GM12872 (cell line): ENCODE results near the gene HMCN2.

ENCODE experiments used
- CTCF ChIP-seq: IDR thresholded peaks from 3 replicates; pipeline ENCODE4 v1.5.1; 2011; ENCODE audit warnings: low read depth, mild to moderate bottlenecking, low read length, moderate library complexity; ENCODE audit not compliant: insufficient read depth

HMCN2 gene

GRCh38 chr9:130239741-130240241, 25.8 kb upstream of the HMCN2 start:
- no peak for TF ChIP-seq CTCF

GRCh38 chr9:130240410-130241197, 25.0 kb upstream of the HMCN2 start:
- no peak for TF ChIP-seq CTCF

- TF ChIP-seq CTCF = no peak
Measured at GRCh38 chr9:130241198-130241535, 24.4 kb upstream of the HMCN2 start.

GRCh38 chr9:130242270-130243014, 23.1 kb upstream of the HMCN2 start:
- no peak for TF ChIP-seq CTCF

- peak; percentile 89 for TF ChIP-seq CTCF
Measured at GRCh38 chr9:130243015-130243881, 22.3 kb upstream of the HMCN2 start.

- no peak for TF ChIP-seq CTCF
Measured at GRCh38 chr9:130243882-130244170, 21.7 kb upstream of the HMCN2 start.
